H1 (cell line): Measurements from ENCODE around the gene FOLR3. TPM values are rescaled to one million over a fixed set of nuclear protein-coding genes. Genes with fewer than 3 reads are reported as not detected.
"Not testable (repeated sequence)": the region's sequence is repeated elsewhere in the genome, so short reads cannot be mapped to it uniquely, and the experiment has no call there.

Experiments
- CTCF ChIA-PET: fragments of 300-600 bp; sonication (Branson Sonifier 250); formaldehyde crosslinking; loops from one replicate; lab custom pipeline; 2021; ENCODE audit not compliant: partially characterized antibody; lab: Charles Lee
- POLR2A ChIA-PET: fragments of 300-600 bp; sonication (Branson Sonifier 250); formaldehyde crosslinking; loops from one replicate; lab custom pipeline; 2021; ENCODE audit warnings: inconsistent platforms; ENCODE audit not compliant: partially characterized antibody; lab: Charles Lee
- DNase-seq, 2 experiments: peaks; one replicate each; pipeline versions ENCODE4 v3.0.0 to v3.0.0-alpha.2; 2010 to 2022; ENCODE audit warnings: low spot score in 2 of 2, low read depth in 1 of 2, mixed read lengths in 1 of 2
- FAIRE-seq: peaks from 2 replicates; lab custom pipeline; 2011; peaks lifted over from hg19 to GRCh38; lab: Jason Lieb, UNC
- H2AFZ ChIP-seq: 2 replicates; pipeline ENCODE4 v1.8.1; 2012; ENCODE audit warnings: low read length, inconsistent platforms
- H2AK5ac ChIP-seq: 2 replicates; pipeline ENCODE4 v1.6.1; 2013; ENCODE audit warnings: low read depth, low read length
- H2BK120ac ChIP-seq: replicated peaks from 2 replicates; pipeline ENCODE3; 2013; ENCODE audit warnings: low read depth, low read length, inconsistent platforms
- H2BK12ac ChIP-seq: 2 replicates; pipeline ENCODE4 v1.6.1; 2013; ENCODE audit warnings: low read depth, low read length
- H2BK15ac ChIP-seq: 2 replicates; pipeline ENCODE4 v1.6.1; 2013; ENCODE audit warnings: low read length
- H2BK20ac ChIP-seq: 2 replicates; pipeline ENCODE4 v1.6.1; 2013; ENCODE audit warnings: low read length
- H2BK5ac ChIP-seq: 2 replicates; pipeline ENCODE4 v1.6.1; 2013; ENCODE audit warnings: low read depth, low read length
- H3K14ac ChIP-seq: 2 replicates; pipeline ENCODE4 v1.6.1; 2013; ENCODE audit warnings: inconsistent platforms; ENCODE audit not compliant: insufficient read length
- H3K18ac ChIP-seq: 2 replicates; pipeline ENCODE4 v1.6.1; 2013; ENCODE audit warnings: low read length; ENCODE audit errors: extremely low read depth
- H3K23ac ChIP-seq: 2 replicates; pipeline ENCODE4 v1.6.1; 2013; ENCODE audit warnings: inconsistent platforms; ENCODE audit not compliant: insufficient read length
- H3K23me2 ChIP-seq: 2 replicates; pipeline ENCODE4 v1.6.1; 2013; ENCODE audit warnings: low read depth, low read length
- H3K27ac ChIP-seq: 2 replicates; pipeline ENCODE4 v1.6.1; 2011; ENCODE audit warnings: low read depth, low read length, inconsistent platforms
- H3K27me3 ChIP-seq, 4 experiments: replicated peaks in 1 of 4; 1 replicate in 1 of 4; 2 replicates in 3 of 4; pipeline versions ENCODE4 v1.6.1 to v1.8.1; 2011 to 2013; ENCODE audit warnings: low read length in 3 of 4, mild to moderate bottlenecking in 3 of 4, inconsistent platforms in 2 of 4, mixed read lengths in 2 of 4, moderate library complexity in 1 of 4; ENCODE audit not compliant: control insufficient read depth in 3 of 4, insufficient read depth in 3 of 4; ENCODE audit errors: extremely low read depth in 1 of 4
- H3K36me3 ChIP-seq, 4 experiments: 2 replicates each; pipeline versions ENCODE4 v1.6.1 to v1.8.1; 2011 to 2013; ENCODE audit warnings: mild to moderate bottlenecking in 4 of 4, low read length in 3 of 4, moderate library complexity in 2 of 4, control low read depth in 1 of 4, inconsistent platforms in 1 of 4; ENCODE audit not compliant: insufficient read depth in 4 of 4, control insufficient read depth in 2 of 4
- H3K4ac ChIP-seq: replicated peaks from 2 replicates; pipeline ENCODE3; 2013; ENCODE audit warnings: low read length, low read depth, mixed read lengths, inconsistent platforms; ENCODE audit not compliant: insufficient read length
- H3K4me1 ChIP-seq, 4 experiments: replicated peaks in 1 of 4; 1 replicate in 1 of 4; 2 replicates in 3 of 4; pipeline versions ENCODE4 v1.6.1 to v1.8.1; 2011 to 2013; ENCODE audit warnings: low read length in 3 of 4, inconsistent platforms in 2 of 4, mixed read lengths in 1 of 4; ENCODE audit not compliant: insufficient read depth in 4 of 4, control insufficient read depth in 3 of 4
- H3K4me2 ChIP-seq, 2 experiments: 2 replicates each; pipeline versions ENCODE4 v1.6.1 to v1.8.1; 2011 to 2013; ENCODE audit warnings: low read depth in 2 of 2, low read length in 2 of 2, control low read depth in 1 of 2, inconsistent platforms in 1 of 2, mild to moderate bottlenecking in 1 of 2; ENCODE audit not compliant: insufficient read depth in 1 of 2
- H3K4me3 ChIP-seq, 4 experiments: fragments of 200-600, 300-600 bp in 1 of 4; sonication (generic), shearing (Covaris generic), sonication (Bioruptor Twin) in 1 of 4; 2 replicates each; pipeline versions ENCODE4 v1.5.1 to v1.8.1; 2011 to 2016; ENCODE audit warnings: low read length in 4 of 4, low read depth in 3 of 4, control low read depth in 2 of 4, inconsistent platforms in 2 of 4, mild to moderate bottlenecking in 2 of 4, mixed read lengths in 1 of 4, moderate library complexity in 1 of 4; ENCODE audit not compliant: insufficient read depth in 2 of 4; ENCODE audit errors: extremely low read depth in 1 of 4
- H3K56ac ChIP-seq: replicated peaks from 2 replicates; pipeline ENCODE3; 2013; ENCODE audit warnings: low read depth, mild to moderate bottlenecking, mixed read lengths, low read length, inconsistent platforms; ENCODE audit not compliant: insufficient read length
- H3K79me1 ChIP-seq: 2 replicates; pipeline ENCODE4 v1.6.1; 2013; ENCODE audit warnings: low read depth, low read length, control low read depth
- H3K79me2 ChIP-seq, 2 experiments: 2 replicates each; pipeline versions ENCODE4 v1.6.1 to v1.8.1; 2012 to 2013; ENCODE audit warnings: low read length in 2 of 2, mild to moderate bottlenecking in 2 of 2, inconsistent platforms in 1 of 2; ENCODE audit not compliant: insufficient read depth in 2 of 2, control insufficient read depth in 1 of 2
- H3K9ac ChIP-seq, 4 experiments: replicated peaks in 1 of 4; 1 replicate in 1 of 4; 2 replicates in 3 of 4; pipeline versions ENCODE4 v1.6.1 to v1.8.1; 2011 to 2013; ENCODE audit warnings: low read depth in 3 of 4, low read length in 3 of 4, control low read depth in 2 of 4, mild to moderate bottlenecking in 2 of 4, moderate library complexity in 2 of 4, inconsistent platforms in 1 of 4; ENCODE audit errors: extremely low read depth in 1 of 4
- H3K9me3 ChIP-seq, 2 experiments: 2 replicates each; pipeline versions ENCODE4 v1.6.1 to v1.8.1; 2012 to 2013; ENCODE audit warnings: mild to moderate bottlenecking in 2 of 2, moderate library complexity in 2 of 2, control low read depth in 1 of 2, inconsistent platforms in 1 of 2, low read depth in 1 of 2, low read length in 1 of 2, mixed read lengths in 1 of 2; ENCODE audit not compliant: insufficient read depth in 2 of 2
- H4K20me1 ChIP-seq, 2 experiments: replicated peaks in 1 of 2; 2 replicates each; pipeline versions ENCODE3 to v1.8.1; 2011 to 2013; ENCODE audit warnings: inconsistent platforms in 2 of 2, low read length in 2 of 2, mild to moderate bottlenecking in 1 of 2; ENCODE audit not compliant: insufficient read depth in 2 of 2, control insufficient read depth in 1 of 2
- H4K5ac ChIP-seq: 2 replicates; pipeline ENCODE4 v1.6.1; 2013; ENCODE audit warnings: low read length, low read depth, mixed read lengths, inconsistent platforms; ENCODE audit not compliant: insufficient read length
- H4K8ac ChIP-seq: 2 replicates; pipeline ENCODE4 v1.8.0; 2013; ENCODE audit warnings: mild to moderate bottlenecking, moderate library complexity, low read length, inconsistent platforms; ENCODE audit not compliant: insufficient read depth; ENCODE audit errors: extremely low read depth
- H4K91ac ChIP-seq: replicated peaks from 2 replicates; pipeline ENCODE3; 2013; ENCODE audit warnings: low read length, mixed read lengths, inconsistent platforms; ENCODE audit not compliant: insufficient read length
- WGBS, 2 experiments: shearing (Covaris generic) in 1 of 2; methylation state at CpG; one replicate each; pipeline versions ENCODE4 v1.1.6 to v1.1.7; 2013 to 2015; ENCODE audit warnings: low lambda C conversion rate in 2 of 2, mixed read lengths in 2 of 2, inconsistent platforms in 1 of 2, low coverage in 1 of 2, missing lambda C conversion rate in 1 of 2; ENCODE audit not compliant: insufficient replicate concordance in 2 of 2, insufficient coverage in 1 of 2, insufficient read length in 1 of 2; ENCODE audit errors: extremely low coverage in 1 of 2, missing lambda C conversion rate in 1 of 2; 5-methylcytosine and 5-hydroxymethylcytosine counted together
- polyA plus RNA-seq, 7 experiments: library from polyadenylated mRNA; depleted of rRNA in 3 of 7; stranded (reverse) in 5 of 7; unstranded in 2 of 7; fragments of >200 nt in 5 of 7; fragments of 200-250 nt in 2 of 7; gene quantifications; 1 replicate in 5 of 7; 2 replicates in 1 of 7; 4 replicates in 1 of 7; pipeline versions ENCODE4 v1.2.1 to v1.2.3, GENCODE V29; 2011 to 2013; ENCODE audit warnings: missing spikeins in 2 of 7, mixed read lengths in 2 of 7
- total RNA-seq: library from RNA; stranded (reverse); fragmentation: NEBNext Ultra II Directional; extraction: Animal tissue kit (Norgen Biotek cat#: 25700); gene quantifications from 2 replicates; pipeline ENCODE4 v1.2.1, GENCODE V29; 2021

Gene FOLR3
- total and polyA plus RNA-seq, 2 of the 8 experiments (the other 6 are each of a cell fraction or from before 2014, with no cell fraction given), result not detected

DNA sequence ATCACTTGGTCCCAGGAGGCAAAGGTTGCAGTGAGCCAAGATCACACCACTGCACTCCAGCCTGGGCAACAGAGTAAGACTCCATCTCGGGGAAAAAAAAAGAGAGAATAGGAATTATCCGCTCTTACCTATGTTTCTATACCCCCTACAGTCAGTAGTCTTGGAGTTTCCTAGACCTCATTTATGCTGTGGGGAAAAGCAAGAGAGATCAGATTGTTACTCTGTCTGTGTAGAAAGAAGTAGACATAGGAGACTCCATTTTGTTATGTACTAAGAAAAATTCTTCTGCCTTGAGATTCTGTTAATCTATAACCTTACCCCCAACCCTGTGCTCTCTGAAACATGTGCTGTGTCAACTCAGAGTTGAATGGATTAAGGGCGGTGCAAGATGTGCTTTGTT lies 28.7 kb downstream of the FOLR3 start:
- H3K18ac ChIP-seq, H3K23ac ChIP-seq, H3K27me3 ChIP-seq, H3K4me2 ChIP-seq, H2AFZ ChIP-seq, H2BK15ac ChIP-seq, H2BK20ac ChIP-seq, H3K9me3 ChIP-seq, H2BK120ac ChIP-seq, H3K56ac ChIP-seq, H3K9ac ChIP-seq, H3K79me2 ChIP-seq, H3K79me1 ChIP-seq, POLR2A ChIA-PET, H3K27ac ChIP-seq, H3K4me1 ChIP-seq, H3K4ac ChIP-seq, FAIRE-seq, H4K91ac ChIP-seq, H3K23me2 ChIP-seq, H2BK12ac ChIP-seq, H3K4me3 ChIP-seq, DNase-seq, H4K5ac ChIP-seq, H2BK5ac ChIP-seq, H2AK5ac ChIP-seq, H3K36me3 ChIP-seq, H3K14ac ChIP-seq, H4K8ac ChIP-seq, H4K20me1 ChIP-seq: not testable (repeated sequence)
- WGBS, 2 experiments, result 78% methylated on average over 2 of the region's 3 CpGs; no CpG with 5 or more reads in 1 of the 2 experiments
- CTCF ChIA-PET, result interaction anchor here (1.3 kb wide), 1 partner anchor 23 kb away, joined by 3 read pairs; no protein-coding TSS in a partner anchor

- H3K79me2 ChIP-seq, FAIRE-seq, H3K23ac ChIP-seq, H2BK12ac ChIP-seq, H2BK5ac ChIP-seq, H3K36me3 ChIP-seq, H2BK20ac ChIP-seq, H3K4me3 ChIP-seq, H2AFZ ChIP-seq, H3K27me3 ChIP-seq, H3K56ac ChIP-seq, H4K5ac ChIP-seq, H3K14ac ChIP-seq, POLR2A ChIA-PET, H3K4me1 ChIP-seq, H3K4me2 ChIP-seq, H4K91ac ChIP-seq, H3K27ac ChIP-seq, H3K9me3 ChIP-seq, H2BK120ac ChIP-seq, H4K20me1 ChIP-seq, H2AK5ac ChIP-seq, H3K79me1 ChIP-seq, H3K4ac ChIP-seq, H3K9ac ChIP-seq, H3K23me2 ChIP-seq, H4K8ac ChIP-seq, H3K18ac ChIP-seq, DNase-seq, H2BK15ac ChIP-seq: not testable (repeated sequence)
- CTCF ChIA-PET, result interaction anchor here (0.6 to 4.5 kb wide), 4 partner anchors 15 to 113 kb away, joined by 3 to 29 read pairs (median 8); no protein-coding TSS in a partner anchor
- 95% methylated on average over 5 of the region's 5 CpGs; no CpG with 5 or more reads in 1 of the 2 experiments for WGBS, 2 experiments
Observed at GRCh38 chr11:72169046-72169555, 33.6 kb downstream of the FOLR3 start.
